Trophoblast cell (in vitro differentiated cells and primary cell): ENCODE results near the gene CAMK1D.
A peak's percentile ranks its signal among the peaks of the same experiment; 100 is the strongest.

Experiments
- DNase-seq, 2 donors: peaks; one replicate each; pipeline ENCODE4 v3.0.0-alpha.2; 2016
- H2AFZ ChIP-seq: 2 replicates; pipeline ENCODE4 v1.6.1; 2013; ENCODE audit warnings: low read length, moderate library complexity, mild to moderate bottlenecking; ENCODE audit not compliant: insufficient read depth, poor library complexity
- H2AK5ac ChIP-seq: 2 replicates; pipeline ENCODE4 v1.6.1; 2013; ENCODE audit warnings: mild to moderate bottlenecking, low read length
- H2BK120ac ChIP-seq: 2 replicates; pipeline ENCODE4 v1.6.1; 2013; ENCODE audit warnings: low read length, mild to moderate bottlenecking, moderate library complexity; ENCODE audit not compliant: insufficient read depth, poor library complexity
- H2BK12ac ChIP-seq: 2 replicates; pipeline ENCODE4 v1.6.1; 2013; ENCODE audit warnings: mild to moderate bottlenecking, low read length, moderate library complexity
- H2BK5ac ChIP-seq: 2 replicates; pipeline ENCODE4 v1.6.1; 2013; ENCODE audit warnings: low read length, low read depth, moderate library complexity, mild to moderate bottlenecking; ENCODE audit not compliant: poor library complexity
- H3K14ac ChIP-seq: 2 replicates; pipeline ENCODE4 v1.6.1; 2013; ENCODE audit warnings: mild to moderate bottlenecking, low read length
- H3K18ac ChIP-seq: 2 replicates; pipeline ENCODE4 v1.6.1; 2013; ENCODE audit warnings: mild to moderate bottlenecking, low read length
- H3K23ac ChIP-seq: 2 replicates; pipeline ENCODE4 v1.6.1; 2013; ENCODE audit warnings: low read length
- H3K27ac ChIP-seq: 2 replicates; pipeline ENCODE4 v1.5.1; 2013; ENCODE audit warnings: low read depth, mild to moderate bottlenecking, inconsistent platforms, low read length, moderate library complexity
- H3K27me3 ChIP-seq: 2 replicates; pipeline ENCODE4 v1.6.1; 2013; ENCODE audit warnings: inconsistent platforms, mild to moderate bottlenecking, low read length, moderate library complexity; ENCODE audit not compliant: insufficient read depth
- H3K36me3 ChIP-seq, 2 experiments: 1 replicate in 1 of 2; 2 replicates in 1 of 2; pipeline ENCODE4 v1.6.1; 2013; ENCODE audit warnings: low read length in 2 of 2, mild to moderate bottlenecking in 2 of 2, moderate library complexity in 1 of 2; ENCODE audit not compliant: insufficient read depth in 2 of 2, control insufficient read depth in 1 of 2
- H3K4ac ChIP-seq: 2 replicates; pipeline ENCODE4 v1.6.1; 2013; ENCODE audit warnings: low read depth, mild to moderate bottlenecking, low read length, moderate library complexity
- H3K4me1 ChIP-seq, 2 experiments: 1 replicate in 1 of 2; 2 replicates in 1 of 2; pipeline ENCODE4 v1.6.1; 2013; ENCODE audit warnings: low read length in 2 of 2, mild to moderate bottlenecking in 2 of 2, moderate library complexity in 1 of 2; ENCODE audit not compliant: insufficient read depth in 2 of 2, control insufficient read depth in 1 of 2
- H3K4me2 ChIP-seq: 2 replicates; pipeline ENCODE4 v1.6.1; 2013; ENCODE audit warnings: inconsistent platforms, mild to moderate bottlenecking, low read length, moderate library complexity
- H3K4me3 ChIP-seq: 2 replicates; pipeline ENCODE4 v1.5.1; 2013; ENCODE audit warnings: mild to moderate bottlenecking, low read depth, low read length, inconsistent platforms
- H3K79me1 ChIP-seq: one replicate; pipeline ENCODE4 v1.6.1; 2013; ENCODE audit warnings: low read length
- H3K79me2 ChIP-seq: 2 replicates; pipeline ENCODE4 v1.6.1; 2013; ENCODE audit warnings: low read length, mild to moderate bottlenecking; ENCODE audit not compliant: control insufficient read depth, insufficient read depth, poor library complexity
- H3K9ac ChIP-seq: 2 replicates; pipeline ENCODE4 v1.6.1; 2013; ENCODE audit warnings: mild to moderate bottlenecking, low read length
- H3K9me3 ChIP-seq: 2 replicates; pipeline ENCODE4 v1.6.1; 2013; ENCODE audit warnings: low read depth, mild to moderate bottlenecking, control low read depth, inconsistent platforms, low read length; ENCODE audit not compliant: insufficient read depth
- H4K12ac ChIP-seq: 2 replicates; pipeline ENCODE4 v1.6.1; 2013; ENCODE audit warnings: low read depth, mild to moderate bottlenecking, low read length, moderate library complexity
- H4K8ac ChIP-seq: 2 replicates; pipeline ENCODE4 v1.6.1; 2013; ENCODE audit warnings: low read depth, mild to moderate bottlenecking, low read length, moderate library complexity
- H4K91ac ChIP-seq: one replicate; pipeline ENCODE4 v1.6.1; 2013; ENCODE audit warnings: low read depth, mild to moderate bottlenecking, low read length, moderate library complexity
- WGBS: extraction: QIAGEN DNeasy Blood & Tissue Kit; methylation state at CpG from one replicate; pipeline ENCODE4 v1.1.7; 2013; ENCODE audit warnings: missing lambda C conversion rate; ENCODE audit not compliant: insufficient read length, insufficient coverage; ENCODE audit errors: extremely low coverage; 5-methylcytosine and 5-hydroxymethylcytosine counted together

The CAMK1D gene

DNA sequence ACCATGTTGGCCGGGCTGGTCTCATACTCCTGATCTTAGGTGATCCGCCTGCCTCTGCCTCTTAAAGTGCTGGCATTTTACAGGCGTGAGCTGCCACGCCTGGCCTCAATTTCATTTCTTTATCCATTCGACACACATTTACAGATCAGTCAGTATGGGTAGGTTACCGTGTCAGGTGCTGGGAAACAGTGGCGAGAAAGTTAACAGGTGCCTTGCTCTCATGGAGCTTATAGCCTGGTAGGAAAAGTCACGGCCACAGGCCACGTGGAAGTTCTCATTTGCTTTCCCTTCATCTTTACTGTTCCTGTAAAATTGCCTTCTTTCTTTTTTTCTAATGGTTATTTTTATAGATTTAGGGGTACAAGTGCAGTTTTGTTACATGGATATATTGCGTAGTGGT, 2.6 kb upstream of the CAMK1D start:
- Histone ChIP-seq H2BK120ac (no peak overlapping the region), H4K8ac (no peak overlapping the region), H3K27ac (no peak overlapping the region), H2AFZ (no peak overlapping the region), H3K9me3 (peaks cover 2% of the 10 kb centered on the region), H4K91ac (no peak overlapping the region), H3K23ac (no peak overlapping the region), H3K4me2 (no peak overlapping the region), H3K9ac (no peak overlapping the region), H3K27me3 (peaks cover 28% of the 10 kb centered on the region), H3K79me2 (no peaks in the 10 kb centered on the region), H3K4me3 (no peak overlapping the region), H3K18ac (no peak overlapping the region), H4K12ac (no peak overlapping the region), H3K36me3 (no peaks in the 10 kb centered on the region), H3K4ac (no peak overlapping the region), H2BK12ac (no peak overlapping the region), H3K14ac (no peak overlapping the region), H2BK5ac (no peak overlapping the region), H3K79me1 (peaks cover 2% of the 10 kb centered on the region), H3K4me1 (peaks cover 7 to 8% of the 10 kb centered on the region in 2 experiments), H2AK5ac (no peak overlapping the region)
- DNase-seq = no peak
- no CpG with 5 or more reads among the region's 10 CpGs for WGBS

DNA sequence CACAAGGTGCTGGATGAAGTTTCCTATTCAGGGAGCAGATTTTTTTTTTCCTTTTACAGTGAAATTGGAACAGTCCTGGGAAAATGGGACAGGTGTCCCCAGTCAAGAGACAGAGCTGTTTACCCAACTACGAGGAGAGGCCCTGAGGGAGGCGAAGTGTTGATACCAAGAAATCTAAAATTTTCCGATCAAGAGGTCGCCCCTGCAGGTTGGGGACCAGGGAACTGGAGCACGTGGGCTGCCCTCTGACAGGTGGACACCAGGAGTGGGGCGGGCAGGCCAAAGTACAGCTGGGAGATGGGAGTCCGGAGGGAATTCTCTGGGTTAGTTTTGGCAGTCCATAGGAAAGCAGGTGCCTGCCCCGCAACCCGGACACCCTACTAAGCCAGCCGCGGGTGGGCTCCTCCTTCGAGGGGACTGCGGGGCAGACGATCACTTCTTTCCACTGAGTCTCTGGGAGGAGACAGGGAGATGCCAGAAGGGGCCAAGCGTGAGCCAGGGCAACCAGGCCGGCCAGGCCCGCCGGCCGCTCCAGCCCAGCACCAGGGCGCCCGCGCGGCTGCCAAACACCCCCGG, 965 bp upstream of the CAMK1D start:
- no peak for DNase-seq
- Histone ChIP-seq H4K91ac (no peak overlapping the region), H2BK12ac (no peak overlapping the region), H3K27me3 (peaks cover 28% of the 10 kb centered on the region), H2AK5ac (no peak overlapping the region), H2AFZ (no peak overlapping the region), H4K12ac (no peak overlapping the region), H3K14ac (no peak overlapping the region), H3K4me3 (no peak overlapping the region), H3K36me3 (no peaks in the 10 kb centered on the region), H2BK5ac (no peak overlapping the region), H3K4me2 (peak overlapping the region; percentile 46), H3K79me1 (peaks cover 2% of the 10 kb centered on the region), H3K4me1 (peaks cover 7 to 8% of the 10 kb centered on the region in 2 experiments), H4K8ac (peak overlapping the region; percentile 9), H3K23ac (no peak overlapping the region), H3K9ac (no peak overlapping the region), H2BK120ac (no peak overlapping the region), H3K79me2 (no peaks in the 10 kb centered on the region), H3K27ac (no peak overlapping the region), H3K18ac (no peak overlapping the region), H3K4ac (no peak overlapping the region), H3K9me3 (peaks cover 2% of the 10 kb centered on the region)
- no CpG with 5 or more reads among the region's 24 CpGs for WGBS

DNA sequence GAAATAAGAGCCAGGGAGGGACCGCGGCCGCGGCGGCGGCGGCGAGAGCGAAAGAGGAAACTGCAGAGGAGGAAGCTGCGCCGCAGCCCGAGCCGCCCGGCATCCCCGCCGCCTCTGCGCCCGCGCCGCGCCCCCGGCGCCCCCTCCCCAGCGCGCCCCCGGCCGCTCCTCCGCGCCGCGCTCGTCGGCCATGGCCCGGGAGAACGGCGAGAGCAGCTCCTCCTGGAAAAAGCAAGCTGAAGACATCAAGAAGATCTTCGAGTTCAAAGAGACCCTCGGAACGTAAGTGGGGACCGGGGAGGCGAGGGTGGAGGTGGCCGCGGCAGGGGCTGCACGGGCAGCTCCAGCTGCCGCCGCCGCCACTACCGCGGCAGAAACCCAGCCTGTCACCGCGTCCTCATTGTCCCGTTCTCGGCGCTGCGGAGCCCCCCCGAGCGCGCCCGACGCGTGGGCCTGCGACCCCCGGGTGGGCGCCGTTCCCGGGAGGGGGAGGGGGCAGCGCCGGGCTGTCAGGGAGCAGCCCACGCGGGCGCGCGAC, 351 bp downstream of the CAMK1D start:
- Histone ChIP-seq H3K9ac (no peak overlapping the region), H3K4me2 (peak overlapping the region; percentile 50), H3K23ac (no peak overlapping the region), H3K4me3 (peak overlapping the region; percentile 70), H3K14ac (no peak overlapping the region), H3K18ac (no peak overlapping the region), H3K79me2 (no peaks in the 10 kb centered on the region), H2BK5ac (no peak overlapping the region), H3K4ac (no peak overlapping the region), H2BK12ac (no peak overlapping the region), H3K27ac (no peak overlapping the region), H3K27me3 (peaks cover 28% of the 10 kb centered on the region), H4K91ac (no peak overlapping the region), H3K9me3 (peaks cover 2% of the 10 kb centered on the region), H3K4me1 (peaks cover 7 to 8% of the 10 kb centered on the region in 2 experiments), H3K36me3 (no peaks in the 10 kb centered on the region), H2AFZ (peak overlapping the region; percentile 74), H4K12ac (no peak overlapping the region), H3K79me1 (peaks cover 2% of the 10 kb centered on the region), H2BK120ac (no peak overlapping the region), H2AK5ac (no peak overlapping the region), H4K8ac (no peak overlapping the region)
- peak in 1 of 2 donors; percentile 54 for DNase-seq
- WGBS = no CpG with 5 or more reads among the region's 73 CpGs

DNA sequence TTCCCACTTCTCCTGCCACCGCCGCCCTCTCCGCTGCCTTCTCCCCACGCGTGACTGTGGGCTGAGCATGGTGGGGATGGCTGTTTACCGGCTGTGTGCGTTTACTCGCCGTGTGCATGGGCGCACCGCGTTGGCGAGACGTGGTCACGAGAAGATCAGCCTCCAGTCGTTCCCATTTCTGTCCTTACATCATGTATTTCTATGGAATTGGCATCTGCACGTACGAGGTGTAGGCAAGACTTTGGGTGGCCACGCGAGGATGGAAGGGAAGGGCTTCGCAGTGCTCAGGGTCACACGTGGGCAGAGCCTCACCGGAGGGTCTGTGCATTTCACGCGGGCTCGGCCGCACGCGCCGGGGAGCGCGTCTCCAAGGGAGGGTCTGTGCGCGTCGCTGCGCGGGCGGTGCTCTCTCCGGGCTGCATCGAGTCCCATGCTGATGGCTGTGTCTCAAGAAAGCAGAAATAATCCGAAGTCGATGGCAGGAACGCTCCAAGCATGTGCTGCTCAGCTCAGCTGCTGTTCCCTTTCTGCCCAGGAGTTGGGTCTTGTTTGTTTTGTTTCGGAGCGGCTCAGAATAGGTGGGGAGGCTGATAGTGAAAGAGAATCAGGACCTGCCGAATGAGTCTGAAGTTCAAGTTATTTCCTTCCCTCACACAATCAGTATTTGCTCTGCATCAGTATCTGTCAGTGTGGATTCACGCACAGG, 973 bp downstream of the CAMK1D start:
- no peak overlapping the region for H2BK120ac ChIP-seq
- H4K8ac ChIP-seq = no peak overlapping the region
- H3K27ac ChIP-seq = no peak overlapping the region
- H3K27me3 ChIP-seq = peaks cover 28% of the 10 kb centered on the region
- H4K91ac ChIP-seq = no peak overlapping the region
- no peaks in the 10 kb centered on the region for H3K79me2 ChIP-seq
- H3K4ac ChIP-seq = no peak overlapping the region
- H3K9ac ChIP-seq = no peak overlapping the region
- peaks cover 7 to 8% of the 10 kb centered on the region in 2 experiments for H3K4me1 ChIP-seq
- H2BK12ac ChIP-seq = no peak overlapping the region
- no peak overlapping the region for H2BK5ac ChIP-seq
- H3K18ac ChIP-seq = no peak overlapping the region
- H3K9me3 ChIP-seq = peaks cover 2% of the 10 kb centered on the region
- peak in 1 of 2 donors; percentile 28 for DNase-seq
- no peak overlapping the region for H3K23ac ChIP-seq
- H3K36me3 ChIP-seq = no peaks in the 10 kb centered on the region
- no peak overlapping the region for H2AK5ac ChIP-seq
- H3K14ac ChIP-seq = no peak overlapping the region
- H3K4me2 ChIP-seq = peak overlapping the region; percentile 50
- H2AFZ ChIP-seq = no peak overlapping the region
- no CpG with 5 or more reads among the region's 47 CpGs for WGBS
- H3K4me3 ChIP-seq = peak overlapping the region; percentile 70
- H3K79me1 ChIP-seq = peaks cover 2% of the 10 kb centered on the region
- H4K12ac ChIP-seq = no peak overlapping the region
